ENCODE measurements around the gene CDYL.

DNA sequence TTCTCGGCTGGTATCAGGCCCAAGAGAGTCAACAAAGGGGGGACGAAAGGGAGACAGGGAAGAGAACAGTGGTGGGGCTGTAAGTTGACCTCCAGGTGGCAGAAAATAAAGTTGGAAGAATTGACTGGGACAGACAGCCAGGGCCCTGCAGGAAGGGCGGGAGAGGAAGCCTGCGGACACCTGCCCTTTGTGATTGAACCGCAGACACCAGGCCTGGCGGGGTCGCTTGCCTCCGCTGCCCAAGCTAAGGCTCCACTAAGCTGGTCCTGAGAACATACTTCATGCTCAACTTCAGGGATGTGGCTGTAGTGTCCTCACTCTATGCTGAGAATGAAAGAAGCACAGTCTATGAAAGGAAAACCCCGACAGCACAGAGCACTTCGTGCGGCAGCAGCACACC lies 173.9 kb downstream of the CDYL start:
- TF ChIP-seq, protein P1, sequence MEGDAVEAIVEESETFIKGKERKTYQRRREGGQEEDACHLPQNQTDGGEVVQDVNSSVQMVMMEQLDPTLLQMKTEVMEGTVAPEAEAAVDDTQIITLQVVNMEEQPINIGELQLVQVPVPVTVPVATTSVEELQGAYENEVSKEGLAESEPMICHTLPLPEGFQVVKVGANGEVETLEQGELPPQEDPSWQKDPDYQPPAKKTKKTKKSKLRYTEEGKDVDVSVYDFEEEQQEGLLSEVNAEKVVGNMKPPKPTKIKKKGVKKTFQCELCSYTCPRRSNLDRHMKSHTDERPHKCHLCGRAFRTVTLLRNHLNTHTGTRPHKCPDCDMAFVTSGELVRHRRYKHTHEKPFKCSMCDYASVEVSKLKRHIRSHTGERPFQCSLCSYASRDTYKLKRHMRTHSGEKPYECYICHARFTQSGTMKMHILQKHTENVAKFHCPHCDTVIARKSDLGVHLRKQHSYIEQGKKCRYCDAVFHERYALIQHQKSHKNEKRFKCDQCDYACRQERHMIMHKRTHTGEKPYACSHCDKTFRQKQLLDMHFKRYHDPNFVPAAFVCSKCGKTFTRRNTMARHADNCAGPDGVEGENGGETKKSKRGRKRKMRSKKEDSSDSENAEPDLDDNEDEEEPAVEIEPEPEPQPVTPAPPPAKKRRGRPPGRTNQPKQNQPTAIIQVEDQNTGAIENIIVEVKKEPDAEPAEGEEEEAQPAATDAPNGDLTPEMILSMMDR (IDR thresholded peaks at IDR 0.05), result no peak
- TF ChIP-seq POLR2A (IDR thresholded peaks at IDR 0.05) (no peak), POLR2AphosphoS5 (IDR thresholded peaks at IDR 0.05; ENCODE audit: insufficient read depth in 1 of 2, low read depth in 1 of 2) (no peak)
